ENCODE results near the gene MAP3K8. TPM values are rescaled to one million over a fixed set of nuclear protein-coding genes. Genes with fewer than 3 reads are reported as not detected.

The MAP3K8 gene
- total and polyA plus RNA-seq, 2 donors (not counting 3 experiments of a cell fraction or from before 2014, with no cell fraction given), result 5.2 to 10.6 TPM

DNA sequence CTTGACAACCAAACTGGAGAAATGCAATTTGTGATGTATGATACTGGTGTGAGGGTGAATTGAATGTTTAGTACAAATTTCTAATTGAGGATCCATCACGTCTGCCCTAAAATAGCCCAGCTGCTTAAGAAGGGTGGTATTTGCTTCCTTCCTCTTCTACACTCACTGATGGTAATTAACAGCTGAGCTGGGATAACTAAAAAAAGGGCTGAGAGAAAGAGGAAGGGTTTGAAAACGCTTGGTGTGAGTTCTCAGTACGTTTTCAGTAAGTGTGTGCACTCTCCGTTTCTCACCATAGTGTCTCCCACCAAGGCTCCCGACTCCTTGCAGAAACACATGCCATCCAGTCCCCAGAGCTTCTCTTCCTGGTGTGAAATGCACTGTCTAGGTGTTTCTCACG is 54.3 kb downstream of the MAP3K8 start:
- dilution Hi-C loops (cut with MboI; ENCODE audit: extremely low pct_ligation_motif_present, low sequenced_read_pairs), result no loop called here
- H3K4me3 ChIP-seq (replicated peaks in 1 of 3; ENCODE audit: insufficient read depth in 1 of 3, low read depth in 1 of 3, low read length in 3 of 3), result no peak overlapping the region
- intact Hi-C loops (cut with micrococcal nuclease), result no loop called here
- H3K27me3 ChIP-seq (ENCODE audit: control insufficient read depth in 2 of 2, insufficient read depth in 2 of 2, low read length in 2 of 2), result peaks cover 11 to 23% of the 10 kb centered on the region in 2 experiments
- H3K36me3 ChIP-seq (ENCODE audit: control insufficient read depth in 2 of 2, extremely low read depth in 1 of 2, insufficient read depth in 2 of 2, low read length in 2 of 2), result no peaks in the 10 kb centered on the region
- no peaks in the 10 kb centered on the region for H3K9me1 ChIP-seq (replicated peaks; ENCODE audit: control insufficient read depth, extremely low read depth, insufficient read depth, low read length)
- no peaks in the 10 kb centered on the region for H3K4me1 ChIP-seq (ENCODE audit: control insufficient read depth, extremely low read depth, insufficient read depth, low read length)
- no peak overlapping the region for H3K4me2 ChIP-seq (ENCODE audit: insufficient read depth, low read length)
- no peak overlapping the region for H2AFZ ChIP-seq (ENCODE audit: low read depth, low read length)
- no TSS peak for BruUV-seq (replicated peaks)
- ChIA-PET CTCF (interaction anchor here (0.9 to 1.4 kb wide), 3 partner anchors 9 to 103 kb away, joined by 3 to 5 read pairs (median 4); no protein-coding TSS in a partner anchor), POLR2A (no interaction called here)
- no peaks in the 10 kb centered on the region for H4K20me1 ChIP-seq (replicated peaks; ENCODE audit: control insufficient read depth, extremely low read depth, insufficient read depth, low read length)
- H3K9ac ChIP-seq (replicated peaks; ENCODE audit: extremely low read depth, insufficient read depth, low read length), result no peak overlapping the region
- no peaks in the 10 kb centered on the region for H3K79me2 ChIP-seq (ENCODE audit: control insufficient read depth, insufficient read depth, low read length)
- FAIRE-seq (no peak), DNase-seq (ENCODE audit: low read depth, low spot score) (no peak)
- no peak overlapping the region for H3K27ac ChIP-seq (ENCODE audit: insufficient read depth, low read depth, low read length)
- H3K9me3 ChIP-seq (replicated peaks; ENCODE audit: control insufficient read depth, insufficient read depth, low read length), result no peaks in the 10 kb centered on the region
- TF ChIP-seq EZH2 (IDR thresholded peaks at IDR 0.05; ENCODE audit: borderline replicate concordance, low read depth, low read length, severe bottlenecking) (no peak), FOS (IDR thresholded peaks at IDR 0.05; ENCODE audit: borderline replicate concordance, insufficient read depth, low read length) (no peak), CTCF (IDR thresholded peaks at IDR 0.05; ENCODE audit: extremely low read depth in 1 of 2, insufficient read depth in 1 of 2, low read depth in 1 of 2, low read length in 2 of 2) (no peak), POLR2A (IDR thresholded peaks at IDR 0.05; ENCODE audit: low read depth, low read length) (no peak), POLR2AphosphoS5 (IDR thresholded peaks at IDR 0.05; ENCODE audit: insufficient read depth, low read depth, low read length) (no peak), MAX (IDR thresholded peaks at IDR 0.05; ENCODE audit: insufficient read depth, insufficient read length) (no peak), GATA2 (IDR thresholded peaks at IDR 0.05; ENCODE audit: insufficient read depth, insufficient read length, low read depth, low read length) (no peak), JUN (IDR thresholded peaks at IDR 0.05; ENCODE audit: borderline replicate concordance, insufficient read depth, insufficient read length, low read depth) (no peak), MYC (IDR thresholded peaks at IDR 0.05; ENCODE audit: low read depth, low read length) (no peak)

Measured in endothelial cell of umbilical vein (primary cell).